HCT116 (cell line): ENCODE data around the gene CRIM1. TPM values are rescaled to one million over a fixed set of nuclear protein-coding genes. Genes with fewer than 3 reads are reported as not detected.

Experiments used
- ATAC-seq: fragments of 200-7000 bp; cut with Tn5 transposase; 2 replicates; pipeline ENCODE4 v1.9.1; 2020; ENCODE audit warnings: mild to moderate bottlenecking, moderate library complexity
- BruUV-seq: library from RNA; stranded (reverse); fragments of 400-500 nt; replicated peaks from 2 replicates; lab custom pipeline; 2021; lab: Mats Ljungman, UMichigan
- CTCF ChIA-PET: fragments of 300-600 bp; sonication (Branson Sonifier 250); formaldehyde crosslinking; loops from one replicate; lab custom pipeline; 2021; ENCODE audit warnings: antibody characterized with exemption; lab: Charles Lee
- POLR2A ChIA-PET: fragments of 300-600, 350-600 bp; sonication (Branson Sonifier 250); formaldehyde crosslinking; loops from one replicate; lab custom pipeline; 2021; ENCODE audit warnings: antibody characterized with exemption; lab: Charles Lee
- RAD21 ChIA-PET, 2 experiments: fragments of 300-600 bp; sonication (Branson Sonifier 250); formaldehyde crosslinking; loops; one replicate each; lab custom pipeline; 2023; ENCODE audit warnings: low total read pairs in 2 of 2; ENCODE audit not compliant: uncharacterized antibody in 2 of 2, unreplicated experiment in 2 of 2, low non-redundant PET in 1 of 2; lab: Charles Lee
- DNase-seq: peaks from one replicate; pipeline ENCODE4 v3.0.0-alpha.2; 2010; ENCODE audit warnings: low read depth, low spot score
- H2AFZ ChIP-seq: fragments of 200-600 bp; shearing (Covaris generic), sonication (generic); 2 replicates; pipeline ENCODE4 v1.6.1; 2017; ENCODE audit warnings: low read depth, mixed run types, mixed read lengths, antibody characterized with exemption, low read length; ENCODE audit not compliant: poor library complexity, severe bottlenecking
- H3K27ac ChIP-seq: 2 replicates; pipeline ENCODE4 v1.5.1; 2012; ENCODE audit warnings: low read depth, low read length
- H3K27me3 ChIP-seq: fragments of 200-600 bp; sonication (generic); 2 replicates; pipeline ENCODE4 v1.6.1; 2016; ENCODE audit warnings: mixed run types, low read length, mixed read lengths; ENCODE audit not compliant: insufficient read depth
- H3K36me3 ChIP-seq, 2 experiments: fragments of 200-500 bp in 1 of 2; fragments of 200-600 bp in 1 of 2; sonication (Bioruptor generic) in 1 of 2; sonication (generic) in 1 of 2; 2 replicates each; pipeline versions ENCODE4 v1.5.1 to v1.6.1; 2014 to 2016; ENCODE audit warnings: low read length in 2 of 2, inconsistent platforms in 1 of 2, mixed read lengths in 1 of 2, mixed run types in 1 of 2; ENCODE audit not compliant: insufficient read depth in 2 of 2, control insufficient read depth in 1 of 2
- H3K4me1 ChIP-seq, 2 experiments: fragments of 200-600 bp in 1 of 2; sonication (generic) in 1 of 2; 2 replicates each; pipeline versions ENCODE4 v1.5.1 to v1.6.1; 2012 to 2017; ENCODE audit warnings: low read length in 2 of 2, inconsistent platforms in 1 of 2, mild to moderate bottlenecking in 1 of 2, mixed read lengths in 1 of 2, mixed run types in 1 of 2, moderate library complexity in 1 of 2; ENCODE audit not compliant: insufficient read depth in 2 of 2, control insufficient read depth in 1 of 2
- H3K4me2 ChIP-seq: fragments of 200-600 bp; sonication (generic); 2 replicates; pipeline ENCODE4 v1.6.1; 2017; ENCODE audit warnings: mixed run types, low read length, mixed read lengths
- H3K4me3 ChIP-seq, 2 experiments: fragments of 200-600 bp in 1 of 2; sonication (generic) in 1 of 2; replicated peaks in 1 of 2; 2 replicates each; pipeline ENCODE4 v1.5.1; 2011 to 2016; ENCODE audit warnings: low read length in 2 of 2, control low read depth in 1 of 2, low read depth in 1 of 2, mild to moderate bottlenecking in 1 of 2, mixed read lengths in 1 of 2, mixed run types in 1 of 2
- H3K79me2 ChIP-seq: fragments of 200-600 bp; sonication (generic); 2 replicates; pipeline ENCODE4 v1.6.1; 2017; ENCODE audit warnings: mild to moderate bottlenecking, mixed run types, low read length, moderate library complexity, mixed read lengths; ENCODE audit not compliant: insufficient read depth
- H3K9ac ChIP-seq: fragments of 200-600 bp; sonication (generic); 2 replicates; pipeline ENCODE4 v1.6.1; 2016; ENCODE audit warnings: low read length, mixed read lengths
- H3K9me2 ChIP-seq: fragments of 200-600 bp; sonication (generic), shearing (Covaris generic); 2 replicates; pipeline ENCODE4 v1.6.1; 2017; ENCODE audit warnings: mixed run types, mild to moderate bottlenecking, moderate library complexity; ENCODE audit not compliant: insufficient read depth
- H3K9me3 ChIP-seq, 2 experiments: fragments of 200-500 bp in 1 of 2; fragments of 200-600 bp in 1 of 2; sonication (Bioruptor generic) in 1 of 2; sonication (generic) in 1 of 2; 2 replicates each; pipeline ENCODE4 v1.6.1; 2014 to 2017; ENCODE audit warnings: low read length in 2 of 2, mixed read lengths in 2 of 2, inconsistent platforms in 1 of 2, low read depth in 1 of 2, mild to moderate bottlenecking in 1 of 2, mixed run types in 1 of 2, moderate library complexity in 1 of 2; ENCODE audit not compliant: control insufficient read depth in 1 of 2, insufficient read depth in 1 of 2
- H4K20me1 ChIP-seq: fragments of 200-600 bp; sonication (generic), shearing (Covaris generic); 2 replicates; pipeline ENCODE4 v1.6.1; 2017; ENCODE audit warnings: mixed run types, mild to moderate bottlenecking, moderate library complexity; ENCODE audit not compliant: insufficient read depth
- CBX3 ChIP-seq: IDR thresholded peaks from 2 replicates; pipeline ENCODE4 v1.6.1; 2012; ENCODE audit warnings: low read depth
- CEBPB ChIP-seq: IDR thresholded peaks from 2 replicates; pipeline ENCODE4 v1.6.1; 2012; ENCODE audit warnings: low read depth
- EGR1 ChIP-seq: IDR thresholded peaks from 2 replicates; pipeline ENCODE4 v1.6.1; 2012; ENCODE audit warnings: low read depth
- EZH2 ChIP-seq: fragments of 200-600 bp; sonication (generic); IDR thresholded peaks from 2 replicates; pipeline ENCODE4 v1.6.1; 2017; ENCODE audit warnings: antibody characterized with exemption, mixed run types
- EZH2phosphoT487 ChIP-seq: fragments of 200-600 bp; IDR thresholded peaks from 2 replicates; pipeline ENCODE4 v1.6.1; 2018; ENCODE audit warnings: antibody characterized with exemption, borderline replicate concordance
- FOSL1 ChIP-seq: IDR thresholded peaks from 2 replicates; pipeline ENCODE4 v1.6.1; 2012; ENCODE audit warnings: low read depth
- JUND ChIP-seq: IDR thresholded peaks from 2 replicates; pipeline ENCODE4 v1.6.1; 2012
- POLR2A ChIP-seq: IDR thresholded peaks from 2 replicates; pipeline ENCODE4 v1.7.0; 2011; ENCODE audit warnings: borderline replicate concordance; ENCODE audit not compliant: insufficient read depth, insufficient read length; ENCODE audit errors: extremely low read depth
- RAD21 ChIP-seq: IDR thresholded peaks from 2 replicates; pipeline ENCODE4 v1.6.1; 2012; ENCODE audit warnings: low read depth, mild to moderate bottlenecking
- SIN3A ChIP-seq: IDR thresholded peaks from 2 replicates; pipeline ENCODE4 v1.6.1; 2012; ENCODE audit warnings: low read depth
- TCF7L2 ChIP-seq: IDR thresholded peaks from 2 replicates; pipeline ENCODE4 v1.7.0; 2011; ENCODE audit warnings: borderline replicate concordance, inconsistent platforms; ENCODE audit not compliant: insufficient read depth, insufficient read length; ENCODE audit errors: extremely low read depth
- ZFX ChIP-seq: fragments of 450-650 bp; IDR thresholded peaks from 2 replicates; pipeline ENCODE4 v1.6.1; 2017
- ZNF274 ChIP-seq: fragments of 200-500 bp; sonication (Bioruptor generic); IDR thresholded peaks from 2 replicates; pipeline ENCODE4 v1.6.1; 2014; ENCODE audit warnings: mild to moderate bottlenecking, low read depth, low read length, inconsistent platforms
- intact Hi-C: fragments of 100-400 bp; cut with micrococcal nuclease; formaldehyde crosslinking; loops from 2 replicates; pipeline ENCODE4 v1.10.0; 2022
- total RNA-seq: library from RNA; stranded (reverse); gene quantifications from one replicate; pipeline ENCODE4 v1.2.1, GENCODE V29; 2021; ENCODE audit not compliant: unreplicated experiment
- TF ChIP-seq, protein P1 (sequence below), 3 experiments: fragments of 200-600 bp in 1 of 3; sonication (generic) in 1 of 3; IDR thresholded peaks in 2 of 3; conservative IDR thresholded peaks in 1 of 3; 2 replicates each; pipeline ENCODE4 v1.5.1; 2012 to 2017; ENCODE audit warnings: low read depth in 2 of 3, low read length in 2 of 3, antibody characterized with exemption in 1 of 3, borderline replicate concordance in 1 of 3, control low read depth in 1 of 3, mild to moderate bottlenecking in 1 of 3, mixed read lengths in 1 of 3, mixed run types in 1 of 3, moderate library complexity in 1 of 3; ENCODE audit not compliant: insufficient read depth in 1 of 3
- TF ChIP-seq, protein P2 (sequence below): IDR thresholded peaks from 2 replicates; pipeline ENCODE4 v1.6.1; 2011; ENCODE audit warnings: mild to moderate bottlenecking, low read length, moderate library complexity; ENCODE audit not compliant: insufficient replicate concordance; ENCODE audit errors: extremely low read depth
- TF ChIP-seq, protein P3 (sequence below): IDR thresholded peaks from 2 replicates; pipeline ENCODE4 v1.6.1; 2012
- TF ChIP-seq, protein P4 (sequence below): IDR thresholded peaks from 2 replicates; pipeline ENCODE4 v1.6.1; 2012

CRIM1 gene
- total RNA-seq, 1 experiment from 2014 or later = 27.2 TPM

- Histone ChIP-seq H3K4me3 (no peak overlapping the region), H3K79me2 (no peaks in the 10 kb centered on the region), H3K9me2 (no peaks in the 10 kb centered on the region), H2AFZ (no peak overlapping the region), H3K36me3 (peaks cover 0 to 21% of the 10 kb centered on the region in 2 experiments; a peak in 1 of 4 replicates), H4K20me1 (no peaks in the 10 kb centered on the region), H3K27ac (no peak overlapping the region), H3K9me3 (no peaks in the 10 kb centered on the region), H3K27me3 (no peaks in the 10 kb centered on the region)
- ChIA-PET RAD21 (no interaction called here), CTCF (no interaction called here), POLR2A (no interaction called here)
- intact Hi-C loops = no loop called here
- ATAC-seq (no peak), DNase-seq (no peak)
- TF ChIP-seq, protein P1, sequence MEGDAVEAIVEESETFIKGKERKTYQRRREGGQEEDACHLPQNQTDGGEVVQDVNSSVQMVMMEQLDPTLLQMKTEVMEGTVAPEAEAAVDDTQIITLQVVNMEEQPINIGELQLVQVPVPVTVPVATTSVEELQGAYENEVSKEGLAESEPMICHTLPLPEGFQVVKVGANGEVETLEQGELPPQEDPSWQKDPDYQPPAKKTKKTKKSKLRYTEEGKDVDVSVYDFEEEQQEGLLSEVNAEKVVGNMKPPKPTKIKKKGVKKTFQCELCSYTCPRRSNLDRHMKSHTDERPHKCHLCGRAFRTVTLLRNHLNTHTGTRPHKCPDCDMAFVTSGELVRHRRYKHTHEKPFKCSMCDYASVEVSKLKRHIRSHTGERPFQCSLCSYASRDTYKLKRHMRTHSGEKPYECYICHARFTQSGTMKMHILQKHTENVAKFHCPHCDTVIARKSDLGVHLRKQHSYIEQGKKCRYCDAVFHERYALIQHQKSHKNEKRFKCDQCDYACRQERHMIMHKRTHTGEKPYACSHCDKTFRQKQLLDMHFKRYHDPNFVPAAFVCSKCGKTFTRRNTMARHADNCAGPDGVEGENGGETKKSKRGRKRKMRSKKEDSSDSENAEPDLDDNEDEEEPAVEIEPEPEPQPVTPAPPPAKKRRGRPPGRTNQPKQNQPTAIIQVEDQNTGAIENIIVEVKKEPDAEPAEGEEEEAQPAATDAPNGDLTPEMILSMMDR (IDR thresholded peaks at IDR 0.05 in 2 of 3, conservative IDR thresholded peaks at IDR 0.05 in 1 of 3; ENCODE audit: borderline replicate concordance in 1 of 3, insufficient read depth in 1 of 3, low read depth in 2 of 3, low read length in 2 of 3) = no peak
- TF ChIP-seq, all 23 proteins: peak for 0
- no TSS peak for BruUV-seq
- Histone ChIP-seq H3K4me2 (no peak overlapping the region), H3K4me1 (no peaks in the 10 kb centered on the region), H3K9ac (no peak overlapping the region)
Observed at GRCh38 chr2:36516136-36516870, 160.7 kb downstream of the CRIM1 start.

GRCh38 chr2:36520431-36520830, 164.9 kb downstream of the CRIM1 start:
- peaks cover 0 to 6% of the 10 kb centered on the region in 2 experiments; a peak in 1 of 4 replicates for H3K36me3 ChIP-seq
- CTCF ChIA-PET = no interaction called here
- TF ChIP-seq POLR2A (no peak), ZFX (no peak), TCF7L2 (no peak), RAD21 (no peak), CBX3 (no peak), EZH2phosphoT487 (no peak), CEBPB (no peak), EZH2 (no peak), ZNF274 (no peak), EGR1 (no peak), FOSL1 (no peak), SIN3A (no peak), JUND (no peak)
- TF ChIP-seq, protein P2, sequence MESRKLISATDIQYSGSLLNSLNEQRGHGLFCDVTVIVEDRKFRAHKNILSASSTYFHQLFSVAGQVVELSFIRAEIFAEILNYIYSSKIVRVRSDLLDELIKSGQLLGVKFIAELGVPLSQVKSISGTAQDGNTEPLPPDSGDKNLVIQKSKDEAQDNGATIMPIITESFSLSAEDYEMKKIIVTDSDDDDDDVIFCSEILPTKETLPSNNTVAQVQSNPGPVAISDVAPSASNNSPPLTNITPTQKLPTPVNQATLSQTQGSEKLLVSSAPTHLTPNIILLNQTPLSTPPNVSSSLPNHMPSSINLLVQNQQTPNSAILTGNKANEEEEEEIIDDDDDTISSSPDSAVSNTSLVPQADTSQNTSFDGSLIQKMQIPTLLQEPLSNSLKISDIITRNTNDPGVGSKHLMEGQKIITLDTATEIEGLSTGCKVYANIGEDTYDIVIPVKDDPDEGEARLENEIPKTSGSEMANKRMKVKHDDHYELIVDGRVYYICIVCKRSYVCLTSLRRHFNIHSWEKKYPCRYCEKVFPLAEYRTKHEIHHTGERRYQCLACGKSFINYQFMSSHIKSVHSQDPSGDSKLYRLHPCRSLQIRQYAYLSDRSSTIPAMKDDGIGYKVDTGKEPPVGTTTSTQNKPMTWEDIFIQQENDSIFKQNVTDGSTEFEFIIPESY = no peak
- TF ChIP-seq, protein P3, sequence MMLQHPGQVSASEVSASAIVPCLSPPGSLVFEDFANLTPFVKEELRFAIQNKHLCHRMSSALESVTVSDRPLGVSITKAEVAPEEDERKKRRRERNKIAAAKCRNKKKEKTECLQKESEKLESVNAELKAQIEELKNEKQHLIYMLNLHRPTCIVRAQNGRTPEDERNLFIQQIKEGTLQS = no peak
- TF ChIP-seq, protein P4, sequence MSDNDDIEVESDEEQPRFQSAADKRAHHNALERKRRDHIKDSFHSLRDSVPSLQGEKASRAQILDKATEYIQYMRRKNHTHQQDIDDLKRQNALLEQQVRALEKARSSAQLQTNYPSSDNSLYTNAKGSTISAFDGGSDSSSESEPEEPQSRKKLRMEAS = no peak

More at GRCh38 chr2:36520431-36520830, 164.9 kb downstream of the CRIM1 start:
- Histone ChIP-seq H3K4me3 (no peak overlapping the region), H3K9ac (no peak overlapping the region), H3K27me3 (no peaks in the 10 kb centered on the region), H2AFZ (no peak overlapping the region), H3K79me2 (no peaks in the 10 kb centered on the region), H3K9me2 (no peaks in the 10 kb centered on the region), H3K4me2 (no peak overlapping the region), H3K27ac (no peak overlapping the region), H3K4me1 (no peaks in the 10 kb centered on the region), H3K9me3 (no peaks in the 10 kb centered on the region), H4K20me1 (no peaks in the 10 kb centered on the region)
- POLR2A ChIA-PET = no interaction called here
- intact Hi-C loops = no loop called here
- DNase-seq (no peak), ATAC-seq (no peak)
- no TSS peak for BruUV-seq
- RAD21 ChIA-PET = no interaction called here
